HFFc6 (cell line): Measurements from ENCODE around the gene SLC4A11. TPM values are rescaled to one million over a fixed set of nuclear protein-coding genes. Genes with fewer than 3 reads are reported as not detected.

Experiments used
- DNase-seq: peaks from one replicate; pipeline ENCODE4 v3.0.0-alpha.2; 2018
- H3K27ac Mint-ChIP-seq: 2 replicates; pipeline ENCODE4 v1.8.0; 2020; ENCODE audit warnings: mild to moderate bottlenecking, mixed read lengths
- H3K27me3 Mint-ChIP-seq: 2 replicates; pipeline ENCODE4 v1.8.0; 2021; ENCODE audit warnings: mild to moderate bottlenecking, moderate library complexity, mixed read lengths; ENCODE audit not compliant: insufficient read depth
- H3K36me3 Mint-ChIP-seq: 2 replicates; pipeline ENCODE4 v1.8.0; 2021; ENCODE audit warnings: low read depth, mixed read lengths
- H3K4me1 Mint-ChIP-seq: 2 replicates; pipeline ENCODE4 v1.8.0; 2020; ENCODE audit warnings: low read depth, mixed read lengths
- H3K4me3 Mint-ChIP-seq: 2 replicates; pipeline ENCODE4 v1.8.0; 2020; ENCODE audit warnings: mild to moderate bottlenecking, moderate library complexity, mixed read lengths
- H3K9me3 Mint-ChIP-seq: 2 replicates; pipeline ENCODE4 v1.8.0; 2020; ENCODE audit warnings: mild to moderate bottlenecking, mixed read lengths
- total RNA-seq, 6 experiments: library from RNA; stranded (reverse); fragmentation: NEBNext Ultra II Directional; extraction: Animal tissue kit (Norgen Biotek cat#: 25700); gene quantifications; 2 replicates in 1 of 6; 3 replicates in 5 of 6; pipeline ENCODE4 v1.2.3, GENCODE V29; 2021
- TF ChIP-seq, protein P1 (sequence below): fragments of 200-600 bp; sonication (generic); IDR thresholded peaks from 2 replicates; pipeline ENCODE4 v1.5.0; 2021; ENCODE audit warnings: antibody characterized with exemption, mild to moderate bottlenecking

The SLC4A11 gene
- total RNA-seq, 6 experiments from 2014 or later = 2.4 to 3.6 (median 3.1) TPM

DNA sequence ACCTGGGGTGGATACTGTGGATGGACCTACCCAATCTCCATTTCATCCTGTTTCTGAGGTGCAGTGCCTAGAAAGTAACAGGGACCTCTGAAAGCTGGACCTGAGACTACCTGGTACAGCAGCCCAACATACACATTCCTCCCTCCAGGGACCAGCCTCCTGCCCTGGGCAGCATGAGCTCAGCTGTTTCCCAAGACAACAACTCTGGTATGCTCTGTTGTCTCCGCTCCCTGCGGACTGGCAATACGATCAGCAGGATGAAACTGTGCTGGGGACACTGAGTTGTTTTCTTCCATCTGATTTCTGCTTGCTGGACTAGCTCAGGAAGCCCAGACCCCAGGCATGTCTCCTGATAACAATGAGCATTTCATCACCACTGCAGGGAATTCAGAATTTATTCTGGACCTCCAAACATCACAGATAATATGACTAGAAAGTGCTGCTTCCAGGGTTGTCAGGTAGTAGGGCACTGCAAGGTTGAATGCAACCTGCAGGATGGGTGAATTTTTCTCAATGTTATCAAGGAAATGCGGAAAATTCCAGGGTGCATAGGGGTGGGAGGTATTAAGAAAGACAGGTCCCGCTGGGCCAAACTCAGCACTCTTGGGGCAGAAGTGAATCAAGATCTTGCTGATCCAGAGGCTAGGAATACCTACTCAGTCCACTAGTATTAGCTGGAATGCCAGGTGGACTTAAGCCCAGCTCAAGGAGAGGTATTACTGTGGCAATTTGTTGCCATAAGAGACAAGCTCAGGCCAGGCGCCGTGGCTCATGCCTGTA is 38.9 kb upstream of the SLC4A11 start:
- H3K27ac Mint-ChIP-seq = no peak overlapping the region
- H3K4me1 Mint-ChIP-seq = peaks cover 16% of the 10 kb centered on the region; the same call in 1 of the 2 replicates
- peaks cover 2% of the 10 kb centered on the region; the same call in 1 of the 2 replicates for H3K27me3 Mint-ChIP-seq
- H3K9me3 Mint-ChIP-seq = no peaks in the 10 kb centered on the region
- H3K36me3 Mint-ChIP-seq = peaks cover 14% of the 10 kb centered on the region
- DNase-seq = no peak
- TF ChIP-seq, protein P1, sequence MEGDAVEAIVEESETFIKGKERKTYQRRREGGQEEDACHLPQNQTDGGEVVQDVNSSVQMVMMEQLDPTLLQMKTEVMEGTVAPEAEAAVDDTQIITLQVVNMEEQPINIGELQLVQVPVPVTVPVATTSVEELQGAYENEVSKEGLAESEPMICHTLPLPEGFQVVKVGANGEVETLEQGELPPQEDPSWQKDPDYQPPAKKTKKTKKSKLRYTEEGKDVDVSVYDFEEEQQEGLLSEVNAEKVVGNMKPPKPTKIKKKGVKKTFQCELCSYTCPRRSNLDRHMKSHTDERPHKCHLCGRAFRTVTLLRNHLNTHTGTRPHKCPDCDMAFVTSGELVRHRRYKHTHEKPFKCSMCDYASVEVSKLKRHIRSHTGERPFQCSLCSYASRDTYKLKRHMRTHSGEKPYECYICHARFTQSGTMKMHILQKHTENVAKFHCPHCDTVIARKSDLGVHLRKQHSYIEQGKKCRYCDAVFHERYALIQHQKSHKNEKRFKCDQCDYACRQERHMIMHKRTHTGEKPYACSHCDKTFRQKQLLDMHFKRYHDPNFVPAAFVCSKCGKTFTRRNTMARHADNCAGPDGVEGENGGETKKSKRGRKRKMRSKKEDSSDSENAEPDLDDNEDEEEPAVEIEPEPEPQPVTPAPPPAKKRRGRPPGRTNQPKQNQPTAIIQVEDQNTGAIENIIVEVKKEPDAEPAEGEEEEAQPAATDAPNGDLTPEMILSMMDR = no peak
- no peak overlapping the region for H3K4me3 Mint-ChIP-seq

DNA sequence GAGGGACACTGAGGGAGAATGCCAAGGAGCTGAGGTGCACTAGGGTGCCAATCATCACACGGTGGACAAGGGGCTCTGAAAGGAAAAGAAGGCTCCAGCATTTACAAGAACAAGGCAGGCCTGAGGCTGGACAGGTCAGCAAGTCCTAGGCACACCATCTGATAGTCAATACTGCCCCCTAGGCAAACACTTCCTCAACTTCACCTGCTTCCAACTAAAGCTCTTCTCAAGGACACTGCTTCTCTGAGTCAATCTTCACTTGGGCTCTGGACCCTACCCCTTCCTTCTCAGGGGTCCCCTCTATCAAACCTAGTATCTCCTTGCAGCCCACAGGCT is 37.7 kb upstream of the SLC4A11 start:
- no peaks in the 10 kb centered on the region for H3K9me3 Mint-ChIP-seq

DNA sequence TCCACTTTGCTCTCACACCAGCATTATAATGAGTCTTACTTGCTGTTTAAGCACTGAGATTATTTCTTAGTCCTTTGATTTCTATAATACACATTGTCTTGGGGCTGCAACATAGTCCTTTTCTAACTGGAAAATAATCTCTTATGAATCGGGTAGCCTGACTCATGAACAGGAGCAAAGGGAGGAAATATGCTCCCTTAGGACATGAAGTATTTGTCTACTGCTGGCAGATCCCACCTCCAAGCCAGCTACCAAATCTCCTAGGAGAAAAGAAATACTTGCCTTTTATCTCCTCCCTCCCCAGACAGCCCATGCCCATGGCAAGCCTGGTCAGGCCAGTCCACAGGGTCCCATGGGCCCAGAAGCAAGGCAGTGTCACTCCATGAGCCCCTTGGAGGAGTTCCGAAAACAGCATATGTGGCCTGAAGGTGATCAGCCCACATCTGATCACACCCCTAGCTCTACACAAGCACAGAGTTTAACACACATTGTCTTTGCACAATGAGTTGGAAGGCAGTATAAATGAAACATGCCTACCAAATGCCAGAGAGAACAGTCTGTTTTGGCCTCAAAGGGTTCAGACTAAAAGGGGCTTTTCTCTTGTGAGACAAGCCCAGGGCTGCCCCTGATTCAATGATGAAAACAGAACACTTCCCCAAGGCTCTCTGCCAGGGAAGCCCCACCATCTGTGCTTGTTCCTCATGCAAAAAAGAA is 37.1 kb upstream of the SLC4A11 start:
- TF ChIP-seq, protein P1 = no peak
- H3K27ac Mint-ChIP-seq = no peak overlapping the region
- H3K9me3 Mint-ChIP-seq = no peaks in the 10 kb centered on the region
- no peaks in the 10 kb centered on the region for H3K4me1 Mint-ChIP-seq
- H3K4me3 Mint-ChIP-seq = no peak overlapping the region
- H3K36me3 Mint-ChIP-seq = peaks cover 13% of the 10 kb centered on the region
- no peaks in the 10 kb centered on the region for H3K27me3 Mint-ChIP-seq
- no peak for DNase-seq

More for the DNA sequence above, 37.7 kb upstream of the SLC4A11 start:
- peak; percentile 3 for DNase-seq
- Mint-ChIP-seq H3K27ac (no peak overlapping the region), H3K27me3 (peaks cover 2% of the 10 kb centered on the region; the same call in 1 of the 2 replicates), H3K4me1 (peaks cover 4% of the 10 kb centered on the region; the same call in 1 of the 2 replicates), H3K4me3 (no peak overlapping the region), H3K36me3 (peaks cover 18% of the 10 kb centered on the region)
- TF ChIP-seq, protein P1 = peak; percentile 59

DNA sequence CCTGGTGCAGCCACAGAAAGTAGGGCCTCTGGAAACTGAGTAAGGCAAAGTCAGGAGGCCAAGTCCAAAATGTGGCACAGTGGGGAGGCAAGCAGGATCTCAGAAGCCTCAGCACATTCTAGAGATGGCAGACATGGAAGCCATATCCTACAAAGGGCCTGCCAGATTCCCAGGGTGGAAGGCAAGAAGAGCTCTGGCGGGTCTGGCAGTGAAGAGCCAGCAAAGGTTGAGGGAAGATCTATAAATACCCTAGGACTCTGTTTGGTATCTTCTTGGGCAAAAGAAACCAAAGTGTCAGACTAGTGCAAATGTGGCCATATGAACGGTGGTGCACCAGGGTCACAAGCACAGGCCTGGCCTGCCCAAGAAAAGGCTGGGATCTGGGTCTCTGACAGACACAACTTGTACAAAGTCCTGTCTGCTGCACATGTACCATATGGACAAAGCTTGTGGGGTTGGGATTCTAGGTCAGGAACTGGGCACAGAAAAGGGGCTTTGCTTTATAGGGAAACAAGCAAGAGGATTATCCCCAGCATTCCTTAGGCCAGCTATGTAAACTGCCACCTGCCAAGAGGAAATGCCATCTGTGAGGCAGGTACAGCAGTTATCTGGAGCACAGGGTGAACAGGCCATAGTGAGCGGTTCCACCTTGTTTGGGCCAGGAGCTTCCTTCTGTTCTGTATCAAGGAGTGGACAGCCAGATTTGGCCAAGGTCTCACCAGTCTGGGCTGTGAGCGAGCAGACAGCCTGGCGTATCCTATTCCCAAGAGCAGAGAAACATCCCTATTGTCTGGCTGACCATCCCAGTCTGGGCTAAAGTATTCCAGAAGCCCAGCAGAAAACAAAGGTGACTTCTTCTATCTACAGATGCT is 36.3 kb upstream of the SLC4A11 start:
- Mint-ChIP-seq H3K9me3 (no peaks in the 10 kb centered on the region), H3K4me1 (no peaks in the 10 kb centered on the region), H3K27ac (no peak overlapping the region), H3K27me3 (no peaks in the 10 kb centered on the region), H3K4me3 (no peak overlapping the region), H3K36me3 (peaks cover 13% of the 10 kb centered on the region)
- DNase-seq = no peak
- TF ChIP-seq, protein P1 = no peak

DNA sequence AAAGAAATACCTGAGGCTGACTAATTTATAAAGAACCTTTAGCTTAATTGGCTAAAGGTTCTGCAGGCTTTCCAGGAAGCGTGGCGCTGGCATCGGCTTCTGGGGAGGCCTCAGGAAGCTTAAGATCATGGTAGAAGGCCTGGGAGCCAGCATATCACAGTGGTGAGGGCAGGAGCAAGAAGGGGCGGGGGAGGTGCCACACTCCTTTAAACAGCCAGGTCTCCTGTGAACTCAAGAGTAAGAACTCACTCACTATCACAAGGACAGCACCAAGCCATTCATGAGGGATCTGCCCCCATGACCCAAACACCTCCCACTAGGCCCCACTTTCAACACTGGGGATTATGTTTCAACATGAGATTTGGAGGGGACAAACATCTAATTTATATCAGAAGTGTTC is 34.4 kb upstream of the SLC4A11 start:
- no peaks in the 10 kb centered on the region for H3K4me1 Mint-ChIP-seq
- H3K9me3 Mint-ChIP-seq = no peaks in the 10 kb centered on the region
- no peak overlapping the region for H3K4me3 Mint-ChIP-seq
- TF ChIP-seq, protein P1 = no peak
- H3K27me3 Mint-ChIP-seq = no peaks in the 10 kb centered on the region
- no peak overlapping the region for H3K27ac Mint-ChIP-seq
- peaks cover 5% of the 10 kb centered on the region; the same call in 1 of the 2 replicates for H3K36me3 Mint-ChIP-seq
- DNase-seq = no peak
